Muscle layer of colon (tissue), 2 donors: ENCODE results near the gene GUCY2D.

Experiments
- H3K27ac ChIP-seq: one replicate; pipeline ENCODE4 v1.7.0; 2013; ENCODE audit warnings: low read depth, mild to moderate bottlenecking, low read length, moderate library complexity
- H3K27me3 ChIP-seq, 2 donors: one replicate each; pipeline ENCODE4 v1.7.0; 2013; ENCODE audit warnings: low read length in 2 of 2, mild to moderate bottlenecking in 2 of 2; ENCODE audit not compliant: insufficient read depth in 2 of 2, control insufficient read depth in 1 of 2
- H3K36me3 ChIP-seq: one replicate; pipeline ENCODE4 v1.7.0; 2013; ENCODE audit warnings: mild to moderate bottlenecking, low read length; ENCODE audit not compliant: insufficient read depth
- H3K4me1 ChIP-seq: one replicate; pipeline ENCODE4 v1.7.0; 2013; ENCODE audit warnings: mild to moderate bottlenecking, low read length; ENCODE audit not compliant: insufficient read depth
- H3K4me3 ChIP-seq, 2 donors: one replicate each; pipeline ENCODE4 v1.7.0; 2013; ENCODE audit warnings: low read length in 2 of 2, low read depth in 1 of 2, mild to moderate bottlenecking in 1 of 2, moderate library complexity in 1 of 2
- H3K9ac ChIP-seq: one replicate; pipeline ENCODE4 v1.7.0; 2013; ENCODE audit warnings: low read length
- H3K9me3 ChIP-seq: one replicate; pipeline ENCODE4 v1.7.0; 2013; ENCODE audit warnings: mild to moderate bottlenecking, low read length
- donor health status: abdominal sarcoma.
- donor health status: Adenocarcinoma of cecum.

GUCY2D gene

DNA sequence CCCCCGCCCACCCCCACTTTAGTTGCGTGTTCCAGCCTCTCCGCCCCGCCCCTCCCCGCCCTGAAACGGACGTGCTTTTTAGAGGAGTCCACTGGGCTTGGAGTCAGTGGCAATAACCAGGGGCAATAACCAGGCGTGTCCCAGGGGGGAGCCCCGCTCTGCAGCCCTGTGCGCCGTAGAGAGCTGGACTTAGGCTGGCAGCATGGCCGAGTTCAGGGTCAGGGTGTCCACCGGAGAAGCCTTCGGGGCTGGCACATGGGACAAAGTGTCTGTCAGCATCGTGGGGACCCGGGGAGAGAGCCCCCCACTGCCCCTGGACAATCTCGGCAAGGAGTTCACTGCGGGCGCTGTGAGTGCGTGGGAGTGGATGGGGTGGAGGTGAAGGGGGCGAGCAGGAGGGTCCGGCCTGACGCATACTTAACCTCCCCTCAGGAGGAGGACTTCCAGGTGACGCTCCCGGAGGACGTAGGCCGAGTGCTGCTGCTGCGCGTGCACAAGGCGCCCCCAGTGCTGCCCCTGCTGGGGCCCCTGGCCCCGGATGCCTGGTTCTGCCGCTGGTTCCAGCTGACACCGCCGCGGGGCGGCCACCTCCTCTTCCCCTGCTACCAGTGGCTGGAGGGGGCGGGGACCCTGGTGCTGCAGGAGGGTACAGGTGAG, 36.7 kb downstream of the GUCY2D start, which contains the start of gene ALOX15B:
ALOX15B (plus strand) TSS at position 106 of the 657 bp plus-strand sequence; CDS start at position 203, 97 bp downstream.
- Histone ChIP-seq H3K4me3 (no peak within 1 kb of the TSS), H3K9me3 (no peaks in the 10 kb centered on the region), H3K27me3 (peaks cover 0 to 18% of the 10 kb centered on the region in 2 donors), H3K9ac (no peak within 1 kb of the TSS), H3K36me3 (no peaks in the 10 kb centered on the region), H3K27ac (no peak within 1 kb of the TSS), H3K4me1 (peaks cover 4% of the 10 kb centered on the region)

DNA sequence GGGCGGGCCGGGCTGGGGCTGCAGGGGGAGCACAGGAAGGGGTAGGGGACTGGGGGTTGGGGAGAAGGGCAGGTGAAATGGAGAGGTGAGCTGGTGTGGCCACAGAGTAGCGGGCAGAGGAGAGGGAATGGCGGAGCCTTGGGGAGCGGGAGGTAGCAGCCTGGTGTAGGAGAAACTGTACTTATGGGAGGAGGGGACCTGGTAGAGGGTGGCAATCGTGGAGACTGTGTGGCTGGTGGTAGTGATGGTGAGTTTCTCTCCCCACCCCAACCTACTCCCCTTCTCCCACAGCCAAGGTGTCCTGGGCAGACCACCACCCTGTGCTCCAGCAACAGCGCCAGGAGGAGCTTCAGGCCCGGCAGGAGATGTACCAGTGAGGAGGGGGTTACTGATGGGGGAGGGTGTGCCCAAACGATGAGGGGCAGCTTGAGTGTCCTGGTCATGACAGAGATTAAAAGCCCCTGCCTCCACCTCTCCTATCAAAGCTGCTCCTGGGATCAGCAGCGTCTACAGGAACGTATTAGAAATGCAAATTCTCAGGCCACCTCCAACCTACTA, 37.3 kb downstream of the GUCY2D start:
- Histone ChIP-seq H3K27ac (no peak overlapping the region), H3K27me3 (peaks cover 0 to 18% of the 10 kb centered on the region in 2 donors), H3K9me3 (no peaks in the 10 kb centered on the region), H3K4me3 (no peak overlapping the region), H3K9ac (no peak overlapping the region), H3K4me1 (peaks cover 4% of the 10 kb centered on the region), H3K36me3 (no peaks in the 10 kb centered on the region)

DNA sequence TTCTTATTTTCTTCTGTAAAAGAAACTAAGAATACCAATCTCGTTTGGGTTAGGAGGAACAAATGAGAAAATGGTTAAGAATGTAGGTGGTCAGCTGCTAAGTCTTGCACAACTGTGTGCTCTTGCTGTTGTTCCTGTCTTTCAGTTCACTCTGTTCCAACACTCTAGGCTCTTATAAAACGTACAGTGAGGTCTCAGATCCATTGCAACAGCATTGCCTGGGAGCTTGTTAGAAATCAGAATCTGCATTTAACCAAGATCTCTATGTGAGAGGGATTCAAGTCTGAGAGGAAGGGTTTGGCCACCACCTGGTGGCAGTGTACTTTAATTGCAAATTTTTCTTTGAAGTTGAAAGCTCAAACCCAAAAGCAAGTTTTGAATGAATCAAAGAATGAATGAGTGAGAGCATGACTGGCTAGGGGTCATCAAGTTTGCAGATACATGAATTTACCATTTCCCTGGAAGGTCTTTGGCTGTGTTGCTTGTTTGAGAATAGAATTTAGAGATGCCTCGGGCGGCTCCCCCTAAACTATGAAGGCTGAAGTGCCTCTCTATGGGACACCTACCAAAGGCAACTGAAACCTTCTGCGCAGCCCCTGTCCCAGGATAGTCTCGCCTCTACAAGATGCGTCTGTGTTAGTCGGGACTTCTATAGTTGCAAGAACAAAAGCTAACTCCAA, 39.0 kb downstream of the GUCY2D start:
- H3K27me3 ChIP-seq, result peaks cover 0 to 22% of the 10 kb centered on the region in 2 donors
- H3K4me3 ChIP-seq, result no peak overlapping the region
- no peaks in the 10 kb centered on the region for H3K9me3 ChIP-seq
- H3K27ac ChIP-seq, result no peak overlapping the region
- no peak overlapping the region for H3K9ac ChIP-seq
- no peaks in the 10 kb centered on the region for H3K36me3 ChIP-seq
- peaks cover 4% of the 10 kb centered on the region for H3K4me1 ChIP-seq

DNA sequence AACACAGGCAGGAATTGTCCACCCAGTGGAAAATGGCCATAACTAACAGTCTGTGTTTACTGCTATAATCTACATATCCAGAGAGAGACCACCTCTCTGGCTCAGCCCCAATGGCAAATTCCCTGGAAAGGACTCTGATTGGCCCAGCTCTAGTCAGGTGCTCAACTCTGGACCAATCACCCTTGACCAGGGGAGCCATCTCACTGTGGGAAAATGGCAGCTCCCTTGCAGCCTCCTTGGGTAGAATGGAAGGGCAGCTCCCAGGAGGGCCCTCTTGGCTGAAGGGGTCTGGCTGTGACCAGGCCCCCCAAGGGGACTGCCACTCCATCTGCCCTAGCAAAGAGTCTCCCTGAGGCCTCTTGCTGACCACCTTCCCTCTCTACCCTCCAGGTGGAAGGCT, 39.6 kb downstream of the GUCY2D start:
- H3K36me3 ChIP-seq, result no peaks in the 10 kb centered on the region
- peaks cover 0 to 28% of the 10 kb centered on the region in 2 donors for H3K27me3 ChIP-seq
- peaks cover 4% of the 10 kb centered on the region for H3K4me1 ChIP-seq
- H3K9ac ChIP-seq, result no peak overlapping the region
- no peak overlapping the region for H3K4me3 ChIP-seq
- no peaks in the 10 kb centered on the region for H3K9me3 ChIP-seq
- H3K27ac ChIP-seq, result no peak overlapping the region

DNA sequence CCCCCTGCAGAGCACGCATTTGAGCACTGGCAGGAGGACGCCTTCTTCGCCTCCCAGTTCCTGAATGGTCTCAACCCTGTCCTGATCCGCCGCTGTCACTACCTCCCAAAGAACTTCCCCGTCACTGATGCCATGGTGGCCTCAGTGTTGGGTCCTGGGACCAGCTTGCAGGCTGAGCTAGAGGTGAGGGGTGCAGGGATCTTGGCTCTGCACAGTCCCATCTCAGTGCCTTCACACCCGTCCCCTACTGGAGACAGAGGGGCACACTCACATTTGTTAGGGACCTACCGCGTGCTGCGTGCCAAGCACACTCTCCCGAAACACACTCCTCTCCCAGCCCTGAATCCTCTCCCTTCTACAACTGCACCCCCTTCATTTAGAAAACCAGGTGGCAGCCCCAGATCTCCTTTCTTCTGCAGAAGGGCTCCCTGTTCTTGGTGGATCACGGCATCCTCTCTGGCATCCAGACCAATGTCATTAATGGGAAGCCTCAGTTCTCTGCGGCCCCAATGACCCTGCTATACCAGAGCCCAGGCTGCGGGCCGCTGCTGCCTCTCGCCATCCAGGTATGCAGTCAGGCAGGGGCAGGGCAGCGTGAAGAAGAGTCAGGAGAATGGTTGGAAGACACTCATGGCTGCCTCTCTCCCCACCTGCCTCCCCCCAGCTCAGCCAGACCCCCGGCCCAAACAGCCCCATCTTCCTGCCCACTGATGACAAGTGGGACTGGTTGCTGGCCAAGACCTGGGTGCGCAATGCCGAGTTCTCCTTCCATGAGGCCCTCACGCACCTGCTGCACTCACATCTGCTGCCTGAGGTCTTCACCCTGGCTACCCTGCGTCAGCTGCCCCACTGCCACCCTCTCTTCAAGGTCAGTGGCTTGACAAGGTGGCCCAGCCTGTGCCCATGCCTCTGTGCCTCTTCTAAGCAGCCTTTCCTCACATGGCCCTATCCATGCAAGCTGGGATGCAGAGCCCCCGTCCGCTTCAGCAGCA, 42.7 kb downstream of the GUCY2D start:
- Histone ChIP-seq H3K9ac (no peak overlapping the region), H3K4me3 (no peak overlapping the region), H3K36me3 (no peaks in the 10 kb centered on the region), H3K27ac (no peak overlapping the region), H3K9me3 (no peaks in the 10 kb centered on the region), H3K4me1 (peaks cover 4% of the 10 kb centered on the region), H3K27me3 (peaks cover 0 to 11% of the 10 kb centered on the region in 2 donors)

DNA sequence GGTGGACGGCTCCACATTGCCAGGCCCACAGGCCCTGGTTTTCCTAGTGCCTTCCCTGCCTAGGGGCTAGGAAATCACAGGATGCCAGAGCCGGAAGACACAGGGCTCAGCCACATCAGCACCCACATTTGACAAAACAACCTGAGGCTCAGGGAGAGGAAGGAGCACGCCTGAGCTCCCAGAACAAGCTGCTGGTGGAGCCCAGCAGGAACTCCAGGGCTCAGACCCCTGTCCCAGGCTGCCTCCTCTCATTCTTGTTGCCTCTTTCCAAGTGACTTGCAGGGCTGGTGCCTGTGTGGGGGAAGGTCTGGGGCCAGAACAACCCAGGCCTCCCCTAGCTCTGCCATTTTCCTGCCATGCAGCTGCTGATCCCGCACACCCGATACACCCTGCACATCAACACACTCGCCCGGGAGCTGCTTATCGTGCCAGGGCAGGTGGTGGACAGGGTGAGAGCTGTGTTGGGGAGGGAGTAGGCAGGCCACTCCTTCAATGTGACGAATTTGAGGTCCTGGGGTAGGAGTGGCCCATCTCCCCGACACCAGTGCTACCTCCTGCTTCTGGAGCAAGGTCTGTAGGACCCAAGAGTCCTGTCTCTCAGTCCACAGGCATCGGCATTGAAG, 44.0 kb downstream of the GUCY2D start:
- Histone ChIP-seq H3K4me1 (no peaks in the 10 kb centered on the region), H3K4me3 (no peak overlapping the region), H3K9me3 (no peaks in the 10 kb centered on the region), H3K27ac (no peak overlapping the region), H3K36me3 (no peaks in the 10 kb centered on the region), H3K27me3 (peaks cover 0 to 11% of the 10 kb centered on the region in 2 donors), H3K9ac (no peak overlapping the region)

DNA sequence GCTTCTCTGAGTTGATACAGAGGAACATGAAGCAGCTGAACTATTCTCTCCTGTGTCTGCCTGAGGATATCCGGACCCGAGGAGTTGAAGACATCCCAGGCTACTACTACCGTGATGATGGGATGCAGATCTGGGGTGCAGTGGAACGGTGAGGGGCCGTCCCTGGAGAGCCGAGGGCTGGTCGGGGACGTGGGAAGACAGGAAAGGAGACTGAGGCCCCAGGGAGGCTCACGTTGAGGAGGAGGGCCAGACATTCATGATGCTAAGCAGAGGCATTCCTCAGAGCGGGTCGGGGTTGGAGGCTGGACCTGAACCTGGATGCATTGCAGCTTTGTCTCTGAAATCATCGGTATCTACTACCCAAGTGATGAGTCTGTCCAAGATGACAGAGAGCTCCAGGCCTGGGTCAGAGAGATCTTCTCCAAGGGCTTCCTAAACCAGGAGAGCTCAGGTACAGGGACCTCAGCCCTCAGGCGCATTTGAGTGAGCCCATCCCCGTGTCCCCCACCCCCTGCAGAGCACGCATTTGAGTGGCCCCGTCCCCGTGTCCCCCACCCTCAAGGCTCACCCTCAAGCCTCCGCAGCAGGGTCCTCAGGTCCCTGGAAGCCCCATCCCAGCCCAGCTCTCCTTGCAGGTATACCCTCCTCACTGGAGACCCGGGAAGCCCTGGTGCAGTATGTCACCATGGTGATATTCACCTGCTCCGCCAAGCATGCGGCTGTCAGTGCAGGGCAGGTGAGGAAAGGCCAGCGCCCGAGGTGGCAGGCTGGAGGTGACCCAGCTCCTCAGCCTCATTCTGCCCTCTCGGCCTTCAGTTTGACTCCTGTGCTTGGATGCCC, 44.7 kb downstream of the GUCY2D start:
- Histone ChIP-seq H3K27me3 (peaks cover 0 to 11% of the 10 kb centered on the region in 2 donors), H3K9me3 (no peaks in the 10 kb centered on the region), H3K4me3 (no peak overlapping the region), H3K27ac (no peak overlapping the region), H3K9ac (no peak overlapping the region), H3K4me1 (no peaks in the 10 kb centered on the region), H3K36me3 (no peaks in the 10 kb centered on the region)

DNA sequence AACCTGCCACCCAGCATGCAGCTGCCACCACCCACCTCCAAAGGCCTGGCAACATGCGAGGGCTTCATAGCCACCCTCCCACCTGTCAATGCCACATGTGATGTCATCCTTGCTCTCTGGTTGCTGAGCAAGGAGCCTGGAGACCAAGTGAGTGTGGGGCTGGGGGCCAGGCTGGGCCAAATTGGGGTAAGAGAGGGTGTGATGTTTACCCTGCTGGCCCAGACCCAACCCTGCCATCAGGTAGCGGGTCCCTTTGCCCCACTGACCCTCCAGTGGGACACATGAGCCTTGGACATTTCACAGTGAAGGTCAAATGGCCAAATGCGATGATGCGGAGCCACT, 45.3 kb downstream of the GUCY2D start:
- peaks cover 0 to 11% of the 10 kb centered on the region in 2 donors for H3K27me3 ChIP-seq
- no peaks in the 10 kb centered on the region for H3K36me3 ChIP-seq
- no peaks in the 10 kb centered on the region for H3K4me1 ChIP-seq
- no peak overlapping the region for H3K4me3 ChIP-seq
- H3K9ac ChIP-seq, result no peak overlapping the region
- no peak overlapping the region for H3K27ac ChIP-seq
- no peaks in the 10 kb centered on the region for H3K9me3 ChIP-seq

DNA sequence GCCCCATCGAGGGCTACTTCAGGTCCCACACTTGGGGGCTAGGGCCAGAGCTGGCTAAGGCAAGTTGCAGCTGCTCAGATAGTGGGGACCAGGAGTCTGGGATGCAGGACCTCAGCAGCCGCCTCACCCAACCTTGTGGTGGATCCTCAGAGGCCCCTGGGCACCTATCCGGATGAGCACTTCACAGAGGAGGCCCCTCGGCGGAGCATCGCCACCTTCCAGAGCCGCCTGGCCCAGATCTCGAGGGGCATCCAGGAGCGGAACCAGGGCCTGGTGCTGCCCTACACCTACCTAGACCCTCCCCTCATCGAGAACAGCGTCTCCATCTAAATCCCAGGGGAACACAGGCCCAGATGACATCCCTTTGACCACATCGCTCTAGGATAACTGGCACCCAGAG, 45.8 kb downstream of the GUCY2D start:
- no peak overlapping the region for H3K9ac ChIP-seq
- no peaks in the 10 kb centered on the region for H3K9me3 ChIP-seq
- H3K27me3 ChIP-seq, result peaks cover 0 to 11% of the 10 kb centered on the region in 2 donors
- H3K4me1 ChIP-seq, result no peaks in the 10 kb centered on the region
- H3K27ac ChIP-seq, result no peak overlapping the region
- H3K36me3 ChIP-seq, result no peaks in the 10 kb centered on the region
- no peak overlapping the region for H3K4me3 ChIP-seq

DNA sequence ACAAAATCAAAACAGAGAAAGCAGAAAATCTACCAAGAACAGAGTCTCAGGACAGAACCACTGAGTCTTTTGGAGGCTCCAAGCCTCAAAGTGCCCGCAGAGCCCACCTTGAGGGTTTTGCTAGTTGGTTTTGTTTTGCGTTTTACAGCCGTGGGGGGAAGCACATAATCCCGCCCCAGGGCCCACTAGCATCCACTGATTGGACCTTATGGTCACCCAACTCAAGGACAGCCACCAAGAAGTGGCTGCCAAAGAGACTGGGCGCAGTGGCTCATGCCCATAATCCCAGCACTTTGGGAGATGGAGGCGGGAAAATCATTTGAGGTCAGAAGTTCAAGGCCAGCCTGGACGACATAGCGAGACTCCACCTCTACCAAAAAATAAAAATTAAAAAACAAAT, 46.3 kb downstream of the GUCY2D start:
- Histone ChIP-seq H3K36me3 (no peaks in the 10 kb centered on the region), H3K9me3 (no peaks in the 10 kb centered on the region), H3K4me3 (no peak overlapping the region), H3K27ac (no peak overlapping the region), H3K27me3 (peaks cover 0 to 11% of the 10 kb centered on the region in 2 donors), H3K9ac (no peak overlapping the region), H3K4me1 (no peaks in the 10 kb centered on the region)
